ENCODE results near the gene CYP19A1. TPM values are rescaled to one million over a fixed set of nuclear protein-coding genes. Genes with fewer than 3 reads are reported as not detected.

CYP19A1 gene
- total RNA-seq, 1 experiment from 2014 or later = 0.94 TPM

DNA sequence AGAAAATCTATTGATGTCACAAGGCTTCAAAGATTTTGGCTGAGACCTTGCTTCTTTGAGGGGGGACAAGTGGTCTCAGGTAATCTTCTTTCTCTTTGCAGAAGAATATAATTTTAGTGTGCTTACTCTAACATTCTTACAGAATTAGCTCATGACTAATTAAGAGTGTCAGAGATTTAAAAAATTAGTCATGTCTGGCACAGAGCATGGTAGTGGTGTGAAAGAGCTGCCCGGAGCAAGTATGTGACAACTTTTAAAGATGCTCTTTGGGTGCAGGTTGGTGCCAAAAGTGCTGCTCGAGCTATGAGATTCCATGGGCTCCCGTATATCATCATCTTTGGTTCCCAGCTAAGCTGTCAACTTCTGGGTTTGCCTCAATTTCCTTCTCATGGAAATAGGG is 31.1 kb downstream of the CYP19A1 start:
- Histone ChIP-seq H3K79me2 (ENCODE audit: low read depth) (no peaks in the 10 kb centered on the region), H3K9me3 (ENCODE audit: insufficient read depth, low read depth) (no peaks in the 10 kb centered on the region), H2AFZ (no peak overlapping the region), H3K27me3 (ENCODE audit: insufficient read depth, low read depth) (peaks cover 10% of the 10 kb centered on the region; the same call in 1 of the 2 replicates), H3K4me1 (replicated peaks; ENCODE audit: insufficient read depth) (no peaks in the 10 kb centered on the region), H3K9me2 (ENCODE audit: insufficient read depth) (no peaks in the 10 kb centered on the region), H3K4me3 (no peak overlapping the region), H3K4me2 (no peak overlapping the region), H3K27ac (no peak overlapping the region), H3F3A (ENCODE audit: insufficient read depth, low read depth) (no peaks in the 10 kb centered on the region), H4K20me1 (ENCODE audit: insufficient read depth) (no peaks in the 10 kb centered on the region), H3K36me3 (ENCODE audit: low read depth) (no peaks in the 10 kb centered on the region)
- no TSS peak for BruUV-seq (replicated peaks)
- intact Hi-C loops (cut with micrococcal nuclease; ENCODE audit: unreplicated experiment) = no loop called here
- ChIA-PET CTCF (no interaction called here), POLR2A (ENCODE audit: unreplicated experiment) (no interaction called here)
- TF ChIP-seq EZH2 (IDR thresholded peaks at IDR 0.05; ENCODE audit: low read depth) = no peak
- TF ChIP-seq, protein P1, sequence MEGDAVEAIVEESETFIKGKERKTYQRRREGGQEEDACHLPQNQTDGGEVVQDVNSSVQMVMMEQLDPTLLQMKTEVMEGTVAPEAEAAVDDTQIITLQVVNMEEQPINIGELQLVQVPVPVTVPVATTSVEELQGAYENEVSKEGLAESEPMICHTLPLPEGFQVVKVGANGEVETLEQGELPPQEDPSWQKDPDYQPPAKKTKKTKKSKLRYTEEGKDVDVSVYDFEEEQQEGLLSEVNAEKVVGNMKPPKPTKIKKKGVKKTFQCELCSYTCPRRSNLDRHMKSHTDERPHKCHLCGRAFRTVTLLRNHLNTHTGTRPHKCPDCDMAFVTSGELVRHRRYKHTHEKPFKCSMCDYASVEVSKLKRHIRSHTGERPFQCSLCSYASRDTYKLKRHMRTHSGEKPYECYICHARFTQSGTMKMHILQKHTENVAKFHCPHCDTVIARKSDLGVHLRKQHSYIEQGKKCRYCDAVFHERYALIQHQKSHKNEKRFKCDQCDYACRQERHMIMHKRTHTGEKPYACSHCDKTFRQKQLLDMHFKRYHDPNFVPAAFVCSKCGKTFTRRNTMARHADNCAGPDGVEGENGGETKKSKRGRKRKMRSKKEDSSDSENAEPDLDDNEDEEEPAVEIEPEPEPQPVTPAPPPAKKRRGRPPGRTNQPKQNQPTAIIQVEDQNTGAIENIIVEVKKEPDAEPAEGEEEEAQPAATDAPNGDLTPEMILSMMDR (conservative IDR thresholded peaks at IDR 0.05) = no peak
- DNase-seq = no peak

DNA sequence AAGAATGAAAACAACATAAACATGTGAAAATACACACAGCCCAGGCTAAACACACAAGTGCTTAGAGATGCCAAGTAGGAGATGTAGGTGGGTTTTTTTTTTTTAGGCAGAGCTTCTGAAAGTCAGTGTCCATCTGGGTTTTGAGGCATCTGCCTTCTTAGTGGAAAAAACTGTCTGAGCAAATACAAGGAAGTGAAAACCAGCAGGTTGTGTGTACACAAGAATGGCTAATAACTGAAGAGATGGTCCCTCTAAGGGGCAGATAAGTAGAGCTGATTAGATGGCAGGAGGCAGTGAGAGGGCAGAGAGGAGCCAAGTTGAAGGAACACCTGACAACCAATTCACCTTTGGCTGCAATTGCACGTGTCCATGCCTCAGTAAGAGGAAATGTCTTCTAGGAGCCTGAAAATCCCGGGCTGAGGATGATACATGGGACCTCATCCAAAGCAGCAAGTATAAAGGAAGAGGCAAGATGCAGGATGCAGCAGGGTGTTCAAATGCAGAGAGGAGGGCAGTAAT is 34.9 kb downstream of the CYP19A1 start:
- no TSS peak for BruUV-seq (replicated peaks)
- Histone ChIP-seq H3K4me1 (replicated peaks; ENCODE audit: insufficient read depth) (no peaks in the 10 kb centered on the region), H3K9me2 (ENCODE audit: insufficient read depth) (no peaks in the 10 kb centered on the region), H3K27me3 (ENCODE audit: insufficient read depth, low read depth) (peaks cover 5% of the 10 kb centered on the region; the same call in 1 of the 2 replicates), H3K4me2 (no peak overlapping the region), H4K20me1 (ENCODE audit: insufficient read depth) (no peaks in the 10 kb centered on the region), H3K4me3 (no peak overlapping the region), H3K27ac (no peak overlapping the region), H3F3A (ENCODE audit: insufficient read depth, low read depth) (no peaks in the 10 kb centered on the region), H3K36me3 (ENCODE audit: low read depth) (no peaks in the 10 kb centered on the region), H3K79me2 (ENCODE audit: low read depth) (no peaks in the 10 kb centered on the region), H3K9me3 (ENCODE audit: insufficient read depth, low read depth) (no peaks in the 10 kb centered on the region), H2AFZ (no peak overlapping the region)
- no peak for TF ChIP-seq EZH2 (IDR thresholded peaks at IDR 0.05; ENCODE audit: low read depth)
- TF ChIP-seq, protein P1 (conservative IDR thresholded peaks at IDR 0.05) = no peak
- POLR2A ChIA-PET (ENCODE audit: unreplicated experiment) = no interaction called here
- no peak for DNase-seq
- intact Hi-C loops (cut with micrococcal nuclease; ENCODE audit: unreplicated experiment) = no loop called here
- CTCF ChIA-PET = no interaction called here

DNA sequence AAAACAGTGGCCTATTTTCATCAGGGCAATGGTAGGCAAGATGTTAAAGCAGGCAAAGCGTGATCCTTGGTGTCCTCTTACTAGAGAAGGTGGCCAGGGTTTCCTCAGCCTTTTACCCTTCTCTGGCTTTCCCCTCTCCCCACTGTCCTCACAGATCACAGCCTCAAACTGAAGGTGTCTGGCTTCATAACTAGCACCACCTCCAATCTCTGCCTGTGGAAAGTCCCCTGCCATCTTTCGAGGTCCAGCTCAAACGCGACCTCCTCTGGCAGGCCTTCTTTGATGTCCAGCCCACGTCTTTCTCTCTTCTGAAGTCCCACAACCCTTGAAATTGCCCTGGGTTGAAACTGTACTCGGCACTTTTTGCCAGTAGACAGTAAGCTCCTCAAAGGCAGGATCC is 35.9 kb downstream of the CYP19A1 start:
- POLR2A ChIA-PET (ENCODE audit: unreplicated experiment) = no interaction called here
- no TSS peak for BruUV-seq (replicated peaks)
- Histone ChIP-seq H3K4me2 (no peak overlapping the region), H2AFZ (no peak overlapping the region), H3K79me2 (ENCODE audit: low read depth) (no peaks in the 10 kb centered on the region), H4K20me1 (ENCODE audit: insufficient read depth) (no peaks in the 10 kb centered on the region), H3K27me3 (ENCODE audit: insufficient read depth, low read depth) (peaks cover 5% of the 10 kb centered on the region; the same call in 1 of the 2 replicates), H3K27ac (no peak overlapping the region), H3F3A (ENCODE audit: insufficient read depth, low read depth) (no peaks in the 10 kb centered on the region), H3K4me1 (replicated peaks; ENCODE audit: insufficient read depth) (no peaks in the 10 kb centered on the region), H3K9me2 (ENCODE audit: insufficient read depth) (no peaks in the 10 kb centered on the region), H3K36me3 (ENCODE audit: low read depth) (no peaks in the 10 kb centered on the region), H3K9me3 (ENCODE audit: insufficient read depth, low read depth) (no peaks in the 10 kb centered on the region), H3K4me3 (no peak overlapping the region)
- TF ChIP-seq, protein P1 (conservative IDR thresholded peaks at IDR 0.05) = no peak
- TF ChIP-seq EZH2 (IDR thresholded peaks at IDR 0.05; ENCODE audit: low read depth) = no peak
- CTCF ChIA-PET = no interaction called here
- intact Hi-C loops (cut with micrococcal nuclease; ENCODE audit: unreplicated experiment) = no loop called here
- no peak for DNase-seq

Data from PC-9 (cell line).